K562 (cell line): ENCODE data around the gene MEIOB. TPM values are rescaled to one million over a fixed set of nuclear protein-coding genes. Genes with fewer than 3 reads are reported as not detected.
A peak's percentile ranks its signal among the peaks of the same experiment; 100 is the strongest.

ENCODE experiments used
- ATAC-seq: fragments of 200-7000 bp; cut with Tn5 transposase; 3 replicates; pipeline ENCODE4 v1.9.1; 2020; ENCODE audit warnings: moderate library complexity
- BruUV-seq: library from RNA; stranded (reverse); fragments of 400-500 nt; replicated peaks from 2 replicates; lab custom pipeline; 2021; lab: Mats Ljungman, UMichigan
- CTCF ChIA-PET: fragments of 300-600 bp; formaldehyde crosslinking; extraction: SDS; loops from one replicate; lab custom pipeline; 2021; ENCODE audit warnings: low intra/inter-chr PET ratio; lab: Yijun Ruan, JAX
- POLR2A ChIA-PET: fragments of 300-600, 350-650 bp; sonication (Branson Sonifier 250); formaldehyde crosslinking; extraction: SDS; loops from one replicate; lab custom pipeline; 2021; ENCODE audit warnings: antibody characterized with exemption, inconsistent platforms; lab: Yijun Ruan, JAX
- DNase-seq, 4 experiments: peaks; one replicate each; pipeline versions ENCODE4 v3.0.0 to v3.0.0-alpha.2; 2011 to 2018; ENCODE audit warnings: low spot score in 3 of 4, mixed read lengths in 3 of 4; ENCODE audit errors: extremely low read depth in 1 of 4
- FAIRE-seq: peaks from 2 replicates; lab custom pipeline; 2011; peaks lifted over from hg19 to GRCh38; lab: Jason Lieb, UNC
- H2AFZ ChIP-seq: 2 replicates; pipeline ENCODE4 v1.6.0; 2011; ENCODE audit warnings: low read depth, low read length, control low read depth, inconsistent platforms
- H3K27ac ChIP-seq: fragments of 200-600 bp; 3 replicates; pipeline ENCODE4 v1.8.0; 2011; ENCODE audit warnings: low read depth, mild to moderate bottlenecking, control low read depth, inconsistent platforms, low read length, moderate library complexity, mixed read lengths; ENCODE audit errors: extremely low read depth
- H3K27me3 ChIP-seq, 2 experiments: fragments of 300-600 bp in 1 of 2; 2 replicates in 1 of 2; 3 replicates in 1 of 2; pipeline versions ENCODE4 v1.6.0 to v1.8.0; 2011; ENCODE audit warnings: inconsistent platforms in 2 of 2, low read length in 2 of 2, mild to moderate bottlenecking in 1 of 2, mixed read lengths in 1 of 2, moderate library complexity in 1 of 2; ENCODE audit not compliant: control insufficient read depth in 2 of 2, insufficient read depth in 2 of 2
- H3K36me3 ChIP-seq: fragments of 300-600 bp; 3 replicates; pipeline ENCODE4 v1.8.0; 2011; ENCODE audit warnings: mild to moderate bottlenecking, low read length, inconsistent platforms; ENCODE audit not compliant: control insufficient read depth, insufficient read depth
- H3K4me1 ChIP-seq, 2 experiments: fragments of 200-600 bp in 1 of 2; replicated peaks in 1 of 2; 2 replicates in 1 of 2; 3 replicates in 1 of 2; pipeline versions ENCODE4 v1.5.1 to v1.8.0; 2011; ENCODE audit warnings: inconsistent platforms in 2 of 2, low read length in 2 of 2, mild to moderate bottlenecking in 1 of 2, mixed read lengths in 1 of 2, moderate library complexity in 1 of 2; ENCODE audit not compliant: control insufficient read depth in 2 of 2, insufficient read depth in 2 of 2
- H3K4me2 ChIP-seq: 2 replicates; pipeline ENCODE4 v1.6.1; 2011; ENCODE audit warnings: low read length, control low read depth, inconsistent platforms, mixed read lengths; ENCODE audit not compliant: insufficient read depth
- H3K4me3 ChIP-seq: fragments of 200-600 bp; sonication (generic), shearing (Covaris generic); 2 replicates; pipeline ENCODE4 v1.5.1; 2016; ENCODE audit warnings: control low read depth, inconsistent platforms
- H3K79me2 ChIP-seq: fragments of 200-600 bp; 3 replicates; pipeline ENCODE4 v1.8.0; 2011; ENCODE audit warnings: low read length, inconsistent platforms; ENCODE audit not compliant: control insufficient read depth, insufficient read depth
- H3K9ac ChIP-seq, 2 experiments: 2 replicates each; pipeline versions ENCODE4 v1.6.0 to v1.6.1; 2011; ENCODE audit warnings: low read depth in 2 of 2, low read length in 2 of 2, control low read depth in 1 of 2, inconsistent platforms in 1 of 2, mild to moderate bottlenecking in 1 of 2, mixed read lengths in 1 of 2; ENCODE audit not compliant: insufficient read depth in 1 of 2
- H3K9me1 ChIP-seq: one replicate; pipeline ENCODE4 v1.6.0; 2011; ENCODE audit warnings: inconsistent platforms, mild to moderate bottlenecking, low read length, moderate library complexity; ENCODE audit not compliant: control insufficient read depth, insufficient read depth
- H3K9me3 ChIP-seq: replicated peaks from 2 replicates; pipeline ENCODE4 v1.5.1; 2011; ENCODE audit warnings: low read depth, low read length, inconsistent platforms; ENCODE audit not compliant: control insufficient read depth, insufficient read depth
- H4K20me1 ChIP-seq: replicated peaks from 2 replicates; pipeline ENCODE4 v1.6.1; 2011; ENCODE audit warnings: low read length, inconsistent platforms, mixed read lengths; ENCODE audit not compliant: control insufficient read depth, insufficient read depth
- ERF ChIP-seq: fragments of 450-650 bp; formaldehyde crosslinking; IDR thresholded peaks from 2 replicates; pipeline ENCODE4 v1.4.0; 2020; ENCODE audit warnings: mild to moderate bottlenecking, mixed read lengths
- RAD51 ChIP-seq: fragments of 450-650 bp; IDR thresholded peaks from 2 replicates; pipeline ENCODE4 v1.7.1; 2016; ENCODE audit warnings: low read depth, mild to moderate bottlenecking, borderline replicate concordance
- TCFL5 ChIP-seq: fragments of 250-450 bp; sonication (Bioruptor Pico); conservative IDR thresholded peaks from 2 replicates; pipeline ENCODE4 v1.6.1; 2021; ENCODE audit warnings: mild to moderate bottlenecking, moderate library complexity, matching md5 sums
- TRIM24 ChIP-seq, 2 experiments: fragments of 450-650 bp; IDR thresholded peaks; 2 replicates each; pipeline ENCODE4 v1.6.1; 2016
- ZBTB9 ChIP-seq: fragments of 450-650 bp; formaldehyde crosslinking; IDR thresholded peaks from 2 replicates; pipeline ENCODE4 v1.4.0; 2020; ENCODE audit warnings: mild to moderate bottlenecking, moderate library complexity
- WGBS: fragments of 100-300 bp; shearing (Covaris generic); methylation state at CpG from one replicate; pipeline ENCODE4 v1.1.6; 2016; ENCODE audit warnings: low coverage, mixed read lengths; ENCODE audit not compliant: insufficient coverage; ENCODE audit errors: missing lambda C conversion rate; 5-methylcytosine and 5-hydroxymethylcytosine counted together
- in situ Hi-C: fragments of 300-500 bp; cut with MboI; formaldehyde crosslinking; loops from 4 replicates; pipeline ENCODE4 v1.15.0; 2018; ENCODE audit warnings: inconsistent platforms, mixed read lengths
- intact Hi-C: fragments of 100-400 bp; cut with micrococcal nuclease; formaldehyde crosslinking; loops from 2 replicates; pipeline ENCODE4 v1.14.2; 2022
- polyA plus RNA-seq, 8 experiments: library from polyadenylated mRNA; depleted of rRNA in 4 of 8; stranded (reverse) in 5 of 8; unstranded in 3 of 8; fragments of >200 nt; fragmentation: Nextera tagmentation in 2 of 8; fragmentation: Illumina TruSeq in 1 of 8; extraction: Ambion mirVana in 2 of 8; extraction: Trizol in 1 of 8; gene quantifications; 2 replicates each; pipeline versions ENCODE4 v1.2.1 to v1.2.3, GENCODE V29; 2011 to 2014; ENCODE audit warnings: inconsistent platforms in 1 of 8, missing spikeins in 1 of 8
- total RNA-seq, 7 experiments: library from RNA; depleted of rRNA in 6 of 7; stranded (reverse); fragments of >200 nt in 6 of 7; fragmentation: Illumina TruSeq in 2 of 7; extraction: Trizol in 2 of 7; gene quantifications; 2 replicates each; pipeline versions ENCODE4 v1.2.1 to v1.2.3, GENCODE V29; 2011 to 2021; ENCODE audit warnings: low replicate concordance in 1 of 7

Gene MEIOB
- total and polyA plus RNA-seq, 9 of the 15 experiments (the other 6 are each of a cell fraction or from before 2014, with no cell fraction given) = 25.4 to 203 (median 97.6) TPM

DNA sequence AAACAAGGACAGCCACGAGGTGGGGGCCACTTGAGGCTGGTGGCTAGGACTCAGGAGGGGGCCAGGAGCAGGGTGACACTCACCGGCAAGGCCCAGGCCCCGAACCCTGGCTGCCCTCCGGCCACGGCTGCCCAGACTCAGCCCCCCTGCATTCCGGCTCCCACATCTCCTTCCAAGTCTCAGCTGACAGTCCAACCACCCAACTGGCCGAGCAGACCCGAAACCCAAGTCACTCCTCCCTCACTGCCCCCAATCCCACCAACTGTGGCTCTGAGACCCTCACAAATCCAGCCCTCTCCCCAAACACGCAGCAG is 54.7 kb downstream of the MEIOB start (continued):
- TF ChIP-seq TRIM24 (IDR thresholded peaks at IDR 0.05) = no peak
- TF ChIP-seq ERF = no peak

DNA sequence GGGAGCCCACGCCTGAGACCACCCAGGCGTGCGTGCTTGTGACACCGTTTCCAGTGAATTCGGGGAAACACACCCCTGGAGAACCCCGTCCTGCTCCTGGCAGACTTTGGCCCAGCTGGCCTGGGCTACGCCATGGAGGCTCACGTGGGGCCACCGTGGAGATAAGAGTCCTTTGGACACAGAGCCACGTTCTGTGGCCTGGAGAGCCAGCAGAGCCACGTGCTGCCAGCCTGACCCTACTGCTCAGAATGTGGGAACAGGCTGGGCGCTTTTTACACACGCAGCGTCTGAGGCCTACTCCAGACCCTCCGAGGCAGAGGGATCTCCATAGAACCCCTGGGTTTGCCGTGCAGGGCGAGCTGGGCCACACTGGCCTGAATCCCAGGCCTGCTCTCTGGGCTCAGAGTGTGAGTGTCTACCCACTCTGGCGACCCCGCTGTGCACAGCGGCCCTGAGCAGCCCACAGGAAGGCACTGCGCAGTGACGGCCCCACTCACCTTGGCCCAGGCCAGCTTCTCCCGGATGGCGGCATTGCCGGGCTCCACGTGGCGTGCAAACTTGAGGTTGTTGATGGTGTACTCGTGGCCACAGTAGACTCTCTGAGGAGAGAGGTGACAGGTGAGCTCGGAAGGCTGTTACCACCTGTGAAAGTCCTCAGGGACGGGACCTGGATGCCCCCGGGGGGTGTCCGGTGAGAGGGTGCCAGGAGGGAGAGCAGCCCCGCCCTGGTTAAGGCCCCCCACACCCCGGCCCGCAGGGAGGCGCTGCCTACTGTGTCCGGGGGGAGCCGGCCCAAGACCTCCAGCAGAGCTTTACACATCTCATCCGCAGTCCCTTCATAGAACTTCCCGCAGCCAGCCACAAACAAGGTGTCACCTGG is 55.3 kb downstream of the MEIOB start:
- no peaks in the 10 kb centered on the region for H4K20me1 ChIP-seq
- H3K27ac ChIP-seq = no peak overlapping the region
- ChIA-PET POLR2A (interaction anchor here (0.6 kb wide), 1 partner anchor 537 kb away, joined by 3 read pairs; no protein-coding TSS in a partner anchor), CTCF (no interaction called here)
- H3K4me1 ChIP-seq = peaks cover 0 to 54% of the 10 kb centered on the region in 2 experiments; a peak in 3 of 5 replicates
- H3K9me1 ChIP-seq = no peaks in the 10 kb centered on the region
- ATAC-seq (no peak), DNase-seq (no peak), FAIRE-seq (no peak)
- H2AFZ ChIP-seq = no peak overlapping the region
- H3K4me2 ChIP-seq = no peak overlapping the region
- no peaks in the 10 kb centered on the region for H3K79me2 ChIP-seq
- H3K4me3 ChIP-seq = no peak overlapping the region
- H3K9me3 ChIP-seq = no peaks in the 10 kb centered on the region
- BruUV-seq = no TSS peak
- no peaks in the 10 kb centered on the region for H3K27me3 ChIP-seq
- peaks cover 3% of the 10 kb centered on the region; the same call in 1 of the 3 replicates for H3K36me3 ChIP-seq
- WGBS = 93% methylated on average over 36 of the region's 40 CpGs
- TF ChIP-seq ZBTB9 (peak; percentile 76), RAD51 (no peak), TCFL5 (CRISPR knock-in tag) (no peak)
- no peak overlapping the region; a peak in 1 of 4 replicates for H3K9ac ChIP-seq
- in situ Hi-C loops = no loop called here
- intact Hi-C loops = no loop called here
